ENCODE measurements around the gene SNTB2.

The SNTB2 gene

DNA sequence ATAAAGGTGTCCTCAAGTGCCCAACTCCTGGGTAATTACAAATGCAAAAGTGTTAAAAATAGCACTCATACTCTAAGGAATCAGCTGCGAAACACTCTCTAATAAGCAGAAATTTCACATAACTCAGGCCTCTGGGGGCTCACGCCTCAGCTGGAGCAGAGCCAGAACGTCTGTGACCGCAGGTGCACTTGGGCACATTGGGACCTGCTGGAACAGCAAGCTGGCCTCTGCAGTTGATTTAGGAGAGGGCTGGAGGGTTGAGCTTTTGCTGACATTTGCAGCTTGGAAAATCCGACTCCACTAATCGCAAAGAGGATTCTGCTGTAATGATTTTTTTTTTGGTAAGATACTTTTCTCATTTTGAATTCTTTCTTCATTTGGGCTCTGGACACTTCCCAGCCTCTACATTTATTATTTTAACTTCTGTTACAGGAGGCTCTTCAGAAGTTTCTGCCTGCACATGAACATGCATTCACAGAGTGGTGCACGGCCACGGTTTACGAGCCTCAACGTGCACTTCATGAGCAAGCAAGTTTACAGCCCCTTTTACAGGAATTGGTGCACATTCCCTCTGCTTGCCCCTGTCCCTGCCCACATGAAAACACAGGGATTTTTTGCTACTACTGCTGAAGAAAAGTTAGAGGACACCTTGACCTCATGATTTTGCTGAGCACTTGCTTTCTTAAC, 4.1 kb upstream of the SNTB2 start:
- DNase-seq, result no peak

DNA sequence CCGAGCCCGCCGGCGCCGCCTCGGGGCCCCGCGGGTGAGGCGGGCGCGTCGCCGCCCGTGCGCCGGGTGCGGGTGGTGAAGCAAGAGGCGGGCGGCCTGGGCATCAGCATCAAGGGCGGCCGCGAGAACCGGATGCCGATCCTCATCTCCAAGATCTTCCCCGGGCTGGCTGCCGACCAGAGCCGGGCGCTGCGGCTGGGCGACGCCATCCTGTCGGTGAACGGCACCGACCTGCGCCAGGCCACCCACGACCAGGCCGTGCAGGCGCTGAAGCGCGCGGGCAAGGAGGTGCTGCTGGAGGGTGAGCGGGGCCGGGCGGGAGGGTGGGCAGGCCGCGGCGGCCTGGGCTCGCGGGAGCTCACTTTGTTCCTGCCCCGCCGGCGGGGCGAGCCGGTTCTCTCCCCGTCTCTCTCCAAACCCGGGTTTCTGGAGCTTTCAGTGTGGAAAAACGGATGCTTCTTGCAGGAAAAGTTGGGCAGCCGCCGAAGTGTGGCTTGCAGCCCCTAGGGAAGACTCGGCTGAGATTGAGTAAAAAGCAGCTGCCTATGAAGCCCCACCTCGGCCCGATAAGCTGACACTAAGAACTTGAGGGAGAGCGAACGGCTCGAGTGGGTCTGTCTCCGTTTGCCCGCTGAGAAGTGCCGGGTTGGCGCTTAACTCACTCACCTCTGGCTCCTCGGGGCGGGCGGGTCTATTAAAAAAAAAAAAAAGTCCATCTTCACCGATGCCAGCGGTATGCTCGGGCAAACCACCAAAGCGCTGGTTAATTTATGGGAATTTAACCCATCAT, 677 bp downstream of the SNTB2 start:
- no peak for DNase-seq

DNA sequence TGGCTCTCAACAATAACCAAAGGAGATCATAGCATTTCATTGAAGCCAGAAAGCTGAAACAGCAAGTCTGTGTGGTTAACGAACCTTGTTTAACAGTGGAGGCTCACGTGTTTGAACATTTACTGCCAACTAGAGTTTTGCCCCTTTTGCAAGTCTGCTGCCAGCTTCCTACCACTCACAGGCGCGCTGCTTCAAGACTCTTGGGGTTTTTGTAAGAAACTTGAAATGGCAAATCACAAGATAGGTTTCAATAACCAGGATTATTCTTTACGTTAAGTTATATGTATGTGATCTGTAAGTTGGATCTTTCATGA, 1.2 kb downstream of the SNTB2 start:
- DNase-seq, result no peak

DNA sequence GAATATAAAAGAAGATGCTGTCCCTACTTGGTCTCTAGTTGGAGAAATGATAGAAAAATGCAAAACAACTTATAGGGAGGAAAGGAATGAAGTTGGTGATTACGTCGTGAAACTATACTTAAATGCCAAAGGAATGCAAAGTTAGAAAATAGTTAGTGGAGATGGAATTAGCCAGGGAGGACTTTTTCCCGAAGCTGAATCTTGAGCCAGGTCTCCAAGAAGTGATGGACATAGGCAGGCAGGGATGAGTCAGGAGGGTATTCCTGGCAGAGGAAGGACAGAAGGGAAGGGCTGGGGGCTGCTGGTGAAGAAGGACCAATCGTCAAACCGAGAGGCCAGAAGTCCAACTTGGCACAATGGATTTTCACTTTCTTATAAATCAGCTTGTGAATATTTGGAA, 1.8 kb downstream of the SNTB2 start:
- no peak for DNase-seq

DNA sequence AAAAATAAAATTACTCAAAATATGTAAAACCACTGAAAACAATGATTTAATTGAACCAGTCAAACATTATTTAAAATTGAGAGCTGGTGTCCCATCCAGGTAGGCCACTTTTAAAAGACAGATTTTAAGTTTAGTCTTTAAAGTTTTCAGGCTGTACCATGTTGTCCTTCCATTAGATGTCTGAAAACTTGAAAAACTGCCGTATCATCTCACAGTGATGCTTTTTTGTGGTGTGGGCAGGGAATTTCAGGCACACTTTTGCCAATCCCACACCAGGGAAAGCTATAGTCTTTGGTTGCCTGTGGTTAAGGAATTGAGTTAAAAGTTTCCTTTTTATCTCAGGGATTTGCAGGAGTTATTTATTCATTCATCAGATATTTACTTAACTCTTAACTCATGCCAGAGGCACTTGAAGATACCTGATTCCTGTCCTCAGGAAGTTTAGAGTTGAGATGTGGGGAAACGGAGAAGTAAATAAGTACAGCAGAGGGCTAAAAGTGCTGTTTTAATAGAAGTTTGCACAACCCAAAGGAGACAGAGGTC, 3.2 kb downstream of the SNTB2 start:
- no peak for DNase-seq

DNA sequence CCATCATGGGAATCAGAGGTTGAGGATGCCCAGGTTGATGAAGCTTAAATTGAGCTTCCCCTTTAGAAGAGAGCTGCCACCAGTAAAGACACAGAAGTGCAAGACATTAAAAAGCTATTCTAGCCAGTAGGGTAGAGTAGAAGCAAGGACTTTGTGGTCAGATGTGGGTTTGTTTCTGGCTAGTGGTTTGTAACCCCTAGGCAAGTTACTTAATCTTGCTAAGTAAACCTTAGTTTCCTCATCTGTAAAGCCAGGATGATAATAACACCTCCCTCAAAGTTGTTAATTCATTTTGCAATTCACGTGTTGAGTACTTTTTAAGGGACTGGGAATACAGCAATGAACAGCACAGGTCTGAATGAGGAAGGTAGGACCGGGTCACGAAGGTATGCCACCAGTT, 3.6 kb downstream of the SNTB2 start:
- no peak for DNase-seq

DNA sequence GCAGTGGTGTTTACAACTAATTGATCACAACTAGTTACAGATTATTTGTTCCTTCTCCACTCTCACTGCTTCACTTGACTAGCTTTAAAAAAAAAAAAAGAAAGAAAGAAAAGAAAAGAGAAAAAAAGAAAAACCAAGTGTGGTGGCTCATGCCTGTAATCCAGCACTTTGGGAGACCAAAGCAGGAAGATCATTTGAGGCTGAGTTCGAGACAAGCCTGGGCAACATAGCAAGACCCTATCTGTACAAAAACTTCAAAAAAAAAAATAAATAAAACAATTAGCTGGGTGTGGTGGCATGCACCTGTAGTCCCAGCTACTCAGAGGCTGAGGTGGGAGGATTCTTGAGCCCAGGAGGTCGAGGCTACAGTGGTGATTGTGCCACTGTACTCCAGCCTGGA, 4.2 kb downstream of the SNTB2 start:
- DNase-seq, result no peak

DNA sequence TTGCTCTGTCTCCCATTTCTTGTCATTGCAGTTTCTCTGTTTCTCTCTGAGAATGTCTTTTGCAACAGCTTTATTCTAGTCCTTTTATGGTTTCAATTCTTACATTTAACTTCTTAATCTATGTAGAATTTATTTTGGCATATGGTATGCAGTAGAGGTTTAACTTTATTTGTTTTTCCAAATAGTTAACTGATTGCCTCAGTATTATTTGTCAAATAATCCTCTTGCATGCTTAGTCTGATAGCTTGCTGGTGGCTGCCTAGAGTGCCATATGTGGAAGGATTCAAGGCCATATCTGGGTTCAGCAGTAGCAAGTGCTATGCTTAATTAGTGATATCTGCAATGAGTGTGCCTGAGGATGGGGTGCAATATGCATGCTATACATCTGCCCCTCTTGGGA, 6.9 kb downstream of the SNTB2 start:
- DNase-seq, result no peak

DNA sequence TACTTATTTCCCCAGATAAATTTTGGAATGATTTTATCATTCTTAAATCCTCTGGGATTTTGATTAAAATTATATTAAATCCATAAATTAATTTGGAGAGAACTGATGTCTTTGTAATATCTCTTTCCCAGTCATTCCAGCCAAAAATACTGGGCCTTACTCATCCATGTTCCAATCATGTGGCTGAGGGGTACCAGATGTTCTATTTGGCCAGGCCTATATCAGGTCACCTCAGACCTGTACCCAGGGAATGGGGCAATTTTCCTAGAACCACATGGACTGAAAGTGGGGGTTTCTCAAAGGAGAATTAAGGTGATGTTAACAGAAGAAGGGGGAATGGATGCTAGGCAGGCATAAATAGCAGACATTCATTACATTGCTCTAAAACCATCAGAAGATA, 7.5 kb downstream of the SNTB2 start:
- DNase-seq, result no peak

DNA sequence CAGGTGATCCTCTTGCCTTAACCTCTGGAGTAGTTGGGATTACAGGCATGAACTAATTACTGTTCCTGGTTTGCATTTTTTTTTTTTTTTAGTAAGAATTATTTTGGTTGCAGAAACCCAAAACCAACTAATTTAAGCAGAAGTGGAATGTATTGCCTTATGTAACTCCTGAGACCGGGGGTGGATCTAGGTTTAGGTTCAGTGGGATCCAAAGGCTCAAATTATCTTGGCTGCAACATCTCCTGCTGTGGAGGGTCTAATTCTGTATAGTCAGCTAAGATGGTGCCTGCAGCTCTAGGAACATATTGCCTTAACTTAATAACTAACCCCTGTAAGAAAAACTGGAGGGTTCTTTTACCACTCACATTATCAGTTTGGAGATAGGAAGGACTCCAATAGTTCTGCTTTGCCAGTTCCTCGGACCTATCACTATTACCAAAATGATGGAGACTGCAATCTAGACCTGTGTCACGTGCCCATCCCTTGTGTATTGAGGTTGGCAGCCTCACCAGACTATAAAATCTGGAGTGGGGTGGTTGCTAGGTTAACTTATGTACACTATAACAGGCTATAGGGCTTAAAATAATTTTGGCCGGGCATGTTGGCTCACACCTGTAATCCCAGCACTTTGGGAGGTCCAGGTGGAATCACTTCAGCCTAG, 8.5 kb downstream of the SNTB2 start:
- no peak for DNase-seq

DNA sequence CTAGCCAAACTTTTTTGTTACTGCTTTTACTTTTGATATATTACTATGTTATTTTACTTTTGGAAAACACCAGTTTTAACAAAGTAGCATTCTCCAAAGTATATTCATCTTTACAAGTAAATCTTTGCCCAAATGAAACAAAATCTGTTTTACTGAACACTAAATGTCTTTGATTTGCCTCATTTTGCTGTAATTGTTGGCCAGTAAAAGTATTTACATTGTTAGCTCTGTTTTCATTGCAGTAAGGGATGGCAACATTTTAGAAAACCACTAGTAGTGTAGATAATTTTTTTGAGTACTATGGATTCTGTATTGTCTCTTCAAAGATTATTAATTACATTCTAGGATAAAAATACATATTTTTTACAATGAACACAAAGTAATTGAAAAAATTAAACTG, 10.6 kb downstream of the SNTB2 start:
- DNase-seq, result no peak

DNA sequence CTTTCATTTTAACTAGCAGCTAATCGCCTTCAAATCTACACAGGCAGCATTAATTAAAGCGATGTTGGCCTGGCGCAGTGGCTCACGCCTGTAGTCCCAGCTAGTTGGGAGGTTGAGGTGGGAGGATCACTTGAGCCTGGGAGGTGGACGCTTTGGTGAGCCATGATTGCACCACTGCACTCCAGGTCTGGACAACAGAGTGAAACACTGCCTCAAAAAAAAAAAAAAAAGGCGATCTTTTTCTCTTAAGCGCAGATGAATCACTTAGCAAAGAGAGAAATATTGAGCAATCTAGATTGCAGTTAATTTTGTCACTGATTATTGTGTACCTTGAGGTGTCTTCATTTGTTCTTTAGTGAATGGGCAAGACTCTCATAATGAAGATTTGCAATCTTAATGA, 12.4 kb downstream of the SNTB2 start:
- DNase-seq, result no peak

DNA sequence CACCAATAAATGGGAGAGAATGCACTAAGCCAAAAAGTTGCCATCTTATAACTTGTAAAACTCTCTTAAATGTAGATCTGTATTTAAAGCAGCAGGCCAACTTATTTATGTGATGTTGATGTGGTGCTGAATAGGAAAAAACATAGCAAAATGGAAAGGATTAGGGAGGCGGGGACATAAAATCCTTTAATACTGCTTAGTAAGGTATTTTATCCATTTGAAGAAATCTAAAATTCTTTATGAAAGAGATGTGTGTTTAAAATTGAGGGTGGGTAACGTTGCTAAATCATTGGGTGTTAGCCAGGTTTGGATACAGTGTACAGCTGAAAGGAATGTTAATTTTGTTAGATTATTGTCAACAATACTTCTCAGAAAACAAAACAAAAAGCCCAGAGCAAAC, 14.3 kb downstream of the SNTB2 start:
- DNase-seq, result no peak

DNA sequence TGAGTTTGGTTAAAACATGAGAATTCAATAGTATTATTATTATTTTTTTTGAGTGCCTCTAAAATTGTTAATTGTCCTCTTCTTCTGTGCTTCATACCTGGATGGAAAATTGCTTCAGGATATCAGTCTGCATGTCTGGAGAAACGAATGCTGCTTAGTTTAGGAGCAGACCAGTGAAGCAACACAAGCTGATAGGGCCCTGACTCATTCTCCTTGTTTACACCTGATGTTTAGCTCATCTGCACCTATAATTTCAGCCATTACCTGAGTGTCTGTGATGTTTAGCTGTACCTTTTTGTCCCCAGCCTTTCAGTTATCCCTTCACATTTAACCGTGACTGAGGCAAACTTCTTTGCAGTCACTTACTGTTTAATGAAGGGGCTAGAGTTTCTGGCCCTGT, 14.8 kb downstream of the SNTB2 start:
- DNase-seq, result no peak

DNA sequence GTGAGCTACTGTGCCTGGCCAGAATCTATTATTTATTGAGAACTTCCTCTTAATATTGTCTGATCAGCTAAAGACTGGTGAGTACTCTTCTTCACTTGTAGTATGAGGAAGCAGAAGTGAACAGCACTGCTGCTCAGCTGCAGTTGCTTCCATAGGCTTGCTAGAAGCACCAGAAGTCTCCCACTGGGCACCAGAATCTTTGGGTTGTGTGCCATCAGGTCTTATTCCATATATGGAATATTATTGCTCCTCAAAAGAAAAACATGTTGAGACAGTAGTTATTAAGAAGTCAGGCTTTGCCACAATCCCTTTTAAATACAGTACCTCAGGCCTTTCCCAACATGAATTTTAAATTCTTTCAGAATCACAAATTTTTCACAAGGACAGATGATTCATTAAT, 17.2 kb downstream of the SNTB2 start:
- DNase-seq, result no peak

DNA sequence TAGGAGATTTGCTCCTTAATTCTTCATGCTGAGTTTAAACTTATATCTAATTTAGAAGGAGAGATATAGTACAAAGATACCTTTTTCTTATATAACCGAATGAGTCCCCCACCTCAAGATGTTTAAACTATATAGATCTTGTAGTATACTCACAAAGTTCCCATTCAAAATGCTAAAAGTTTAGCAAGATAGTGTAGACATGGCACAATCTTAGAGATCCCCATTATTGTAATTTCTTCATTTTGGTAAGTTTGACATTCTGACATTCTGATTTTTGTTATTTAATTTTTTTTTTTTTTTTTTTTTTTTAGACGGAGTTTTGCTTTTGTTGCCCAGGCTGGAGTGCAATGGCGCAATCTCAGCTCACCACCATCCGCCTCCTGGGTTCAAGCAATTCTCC, 22.8 kb downstream of the SNTB2 start:
- no peak for DNase-seq

DNA sequence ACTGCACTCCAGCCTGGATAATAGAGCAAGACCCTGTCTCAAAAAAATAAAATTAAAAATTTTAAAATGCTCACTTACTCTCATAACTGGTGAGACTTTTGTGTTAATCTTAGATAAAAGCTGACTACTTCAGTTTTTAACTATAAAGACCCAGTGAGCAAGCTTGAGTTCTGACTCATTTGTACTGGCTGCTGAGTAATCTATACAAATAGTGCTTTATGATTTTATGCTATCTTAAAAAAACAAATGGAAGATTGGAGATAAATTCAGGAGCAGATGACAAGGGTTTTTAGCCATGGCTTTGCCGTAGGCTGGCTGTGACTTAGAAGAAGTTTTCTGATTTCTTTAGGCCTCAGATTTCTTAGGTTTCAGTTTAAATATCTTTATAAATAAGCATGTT, 30.5 kb downstream of the SNTB2 start:
- no peak for DNase-seq

DNA sequence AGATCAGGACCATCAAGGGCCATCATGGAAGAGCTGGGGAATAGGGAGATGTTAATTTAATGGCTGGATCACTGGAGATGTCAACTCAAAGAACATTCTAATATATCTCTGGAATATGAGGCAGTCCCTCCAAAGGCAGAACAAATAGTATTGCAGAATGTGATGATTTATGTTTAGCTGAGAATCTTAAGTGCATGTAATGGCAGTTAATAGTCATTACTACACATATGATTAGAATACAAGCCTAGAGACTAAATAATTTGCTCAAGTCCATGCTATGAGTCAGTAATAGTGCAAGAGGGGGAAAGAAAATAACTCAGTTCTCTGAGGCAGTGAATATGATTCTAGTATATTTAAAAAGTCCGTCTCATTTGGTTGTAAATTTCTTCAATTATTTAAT, 32.3 kb downstream of the SNTB2 start:
- no peak for DNase-seq

DNA sequence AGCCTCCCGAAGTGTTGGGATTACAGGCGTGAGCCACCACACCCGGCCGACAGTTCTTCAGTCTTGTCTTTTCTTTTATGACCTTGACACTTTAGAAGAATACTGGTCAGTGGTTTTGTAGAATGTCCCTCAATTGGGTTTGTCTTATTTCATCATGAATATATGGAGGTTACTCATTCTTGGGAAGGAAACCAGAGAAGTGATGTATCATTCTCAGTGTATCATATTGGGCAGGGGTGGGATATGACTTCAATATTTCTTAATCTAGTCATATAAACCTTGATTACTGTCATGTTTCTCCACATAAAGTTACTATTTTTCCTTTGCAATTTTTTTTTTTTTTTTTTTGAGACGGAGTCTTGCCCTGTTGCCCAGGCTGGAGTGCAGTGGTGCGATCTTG, 36.9 kb downstream of the SNTB2 start:
- no peak for DNase-seq

DNA sequence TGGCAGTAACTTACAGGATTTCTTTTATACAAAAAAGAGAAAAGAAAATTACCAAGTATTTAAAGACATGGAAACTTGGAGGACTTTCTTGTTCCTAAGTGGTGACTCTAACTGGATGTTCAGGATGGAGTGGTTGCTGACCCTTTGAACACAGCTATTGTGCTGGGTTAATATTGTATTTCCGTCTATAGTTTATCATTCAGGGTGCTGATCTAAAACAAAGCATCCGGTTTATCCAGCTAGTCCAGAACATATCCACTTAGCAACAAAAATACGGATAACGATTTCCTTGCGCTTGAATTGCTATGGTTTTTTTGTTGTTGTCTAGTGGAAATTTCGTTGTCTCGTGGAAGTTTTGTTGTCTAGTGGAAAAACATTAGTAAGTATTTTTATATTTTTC, 38.2 kb downstream of the SNTB2 start:
- DNase-seq, result no peak

DNA sequence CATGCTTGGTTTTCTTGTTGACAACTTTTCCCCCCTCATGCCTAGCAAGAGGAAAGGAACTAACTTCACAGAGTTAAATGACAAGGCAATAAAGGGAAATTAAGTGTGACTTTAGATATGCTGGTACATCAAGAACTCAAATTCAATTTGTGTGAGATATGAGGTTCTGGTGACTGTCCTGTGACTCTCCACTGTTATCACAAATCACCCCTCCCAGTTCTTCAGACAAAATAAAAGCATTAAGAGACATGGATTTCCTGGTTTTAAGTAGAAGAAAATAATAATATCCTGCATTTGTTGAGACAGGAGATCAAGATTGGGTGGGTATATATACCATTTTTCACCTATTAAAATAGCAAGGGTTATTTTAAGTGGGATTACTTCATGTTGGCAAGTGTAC, 46.2 kb downstream of the SNTB2 start:
- no peak for DNase-seq

DNA sequence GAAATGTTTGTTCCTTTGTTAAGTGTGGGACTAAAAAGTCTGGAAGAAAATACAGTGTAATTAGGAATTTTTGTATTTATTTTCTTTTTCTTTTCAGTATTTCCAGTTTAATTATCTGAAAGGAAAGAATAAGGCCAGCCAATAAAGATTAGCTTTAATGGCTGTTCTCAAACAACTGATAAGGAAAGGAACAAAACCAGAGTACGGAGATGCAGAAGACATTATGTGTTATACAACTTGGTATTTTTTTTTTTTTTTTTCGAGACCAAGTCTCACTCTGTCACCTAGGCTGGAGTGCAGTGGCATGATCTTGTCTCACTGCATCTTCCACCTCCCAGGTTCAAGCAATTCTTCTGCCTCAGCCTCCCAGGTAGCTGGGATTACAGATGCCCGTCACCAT, 47.5 kb downstream of the SNTB2 start:
- no peak for DNase-seq

DNA sequence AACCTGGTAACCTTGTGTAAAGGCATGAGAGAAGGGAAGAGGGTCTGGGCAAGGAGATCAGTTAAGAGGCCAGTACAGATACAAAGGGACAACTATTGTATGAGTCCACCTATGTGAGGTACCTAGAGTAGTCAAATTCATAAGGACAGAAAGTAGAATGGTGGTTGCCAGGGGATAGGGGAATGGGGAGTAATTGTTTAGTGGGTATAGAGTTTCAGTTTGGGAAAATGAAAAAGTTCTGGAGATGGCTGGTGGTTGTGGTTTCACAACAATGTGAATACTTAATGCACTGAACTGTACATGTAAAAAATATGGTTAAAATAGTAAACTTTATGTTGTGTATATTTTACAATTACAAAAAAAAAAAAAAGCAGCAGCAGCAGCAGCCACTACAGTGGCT, 49.4 kb downstream of the SNTB2 start:
- no peak for DNase-seq

DNA sequence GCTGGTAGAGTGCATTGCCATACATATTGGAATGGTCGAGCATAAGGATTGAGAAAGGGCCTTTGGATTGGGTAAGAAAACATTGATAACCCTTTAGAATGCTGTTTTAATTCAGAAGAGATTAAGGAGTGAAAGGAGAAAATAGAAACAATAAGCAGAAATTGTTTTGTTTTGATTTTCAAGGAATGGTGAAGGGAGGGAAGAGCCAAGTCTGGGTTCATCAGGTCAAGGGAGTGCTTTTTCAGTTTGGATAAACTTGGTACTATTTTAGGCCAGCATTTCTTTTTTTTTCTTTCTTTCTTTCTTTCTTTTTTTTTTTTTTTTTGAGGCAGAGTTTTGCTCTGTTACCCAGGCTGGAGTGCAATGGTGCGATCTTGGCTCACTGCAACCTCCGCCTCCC, 50.3 kb downstream of the SNTB2 start:
- DNase-seq, result no peak

All from KG1 (cell line).